ENCODE measurements around the gene CCDC127.

- TF ChIP-seq CTCF (conservative IDR thresholded peaks at IDR 0.05; ENCODE audit: low read depth, low read length) (no peak), EZH2 (IDR thresholded peaks at IDR 0.05; ENCODE audit: low read length, unreplicated experiment) (no peak)
Observed at GRCh38 chr5:184471-184870, 33.5 kb downstream of the CCDC127 start.
